Measurements from ENCODE around the gene BNIP2. TPM values are rescaled to one million over a fixed set of nuclear protein-coding genes. Genes with fewer than 3 reads are reported as not detected.

The BNIP2 gene
- total RNA-seq, 2 experiments from 2014 or later = 65.3 to 108 TPM

GRCh38 chr15:59632714-59633113 is 56.4 kb downstream of the BNIP2 start:
- TF ChIP-seq CTCF (conservative IDR thresholded peaks at IDR 0.05; ENCODE audit: low read length) = 0 out of 2 replicates have a peak, but pooled peaks have one; percentile 32
- no peak for TF ChIP-seq EZH2phosphoT487 (IDR thresholded peaks at IDR 0.05; ENCODE audit: borderline replicate concordance, low read depth, low read length)
- H3K4me1 ChIP-seq (ENCODE audit: insufficient read depth, low read length, poor library complexity, severe bottlenecking) = no peaks in the 10 kb centered on the region
- H3K4me3 ChIP-seq (ENCODE audit: low read depth, low read length, poor library complexity, severe bottlenecking) = no peak overlapping the region
- no peak overlapping the region for H2AFZ ChIP-seq (ENCODE audit: low read length)
- H4K20me1 ChIP-seq (ENCODE audit: insufficient read depth, low read length) = no peaks in the 10 kb centered on the region
- no peaks in the 10 kb centered on the region for H3K9me3 ChIP-seq (ENCODE audit: low read length)
- no peak overlapping the region for H3K4me2 ChIP-seq (ENCODE audit: low read length)
- CTCF ChIA-PET (ENCODE audit: unreplicated experiment) = no interaction called here
- H3K27ac ChIP-seq (ENCODE audit: low read depth, low read length, poor library complexity, severe bottlenecking) = no peak overlapping the region
- POLR2A ChIA-PET = interaction anchor here (1.5 kb wide), 1 partner anchor 13 kb away, joined by 3 read pairs; no protein-coding TSS in a partner anchor
- peaks cover 13% of the 10 kb centered on the region for H3K36me3 ChIP-seq (ENCODE audit: insufficient read depth, low read length)
- no peaks in the 10 kb centered on the region for H3K9me2 ChIP-seq (ENCODE audit: insufficient read depth, low read length)
- H3K79me2 ChIP-seq (ENCODE audit: insufficient read depth, low read depth, low read length) = no peaks in the 10 kb centered on the region
- no TSS peak for BruUV-seq (replicated peaks)
- intact Hi-C loops (cut with micrococcal nuclease; ENCODE audit: unreplicated experiment) = no loop called here
- no peak for DNase-seq (ENCODE audit: low spot score)

GRCh38 chr15:59622289-59622688 is 66.8 kb downstream of the BNIP2 start:
- CTCF ChIA-PET (ENCODE audit: unreplicated experiment) = no interaction called here
- intact Hi-C loops (cut with micrococcal nuclease; ENCODE audit: unreplicated experiment) = loop anchor here (2.0 kb wide), 1 partner anchor 89 kb away; no protein-coding TSS in a partner anchor
- no peak overlapping the region for H2AFZ ChIP-seq (ENCODE audit: low read length)

More at GRCh38 chr15:59622289-59622688, 66.8 kb downstream of the BNIP2 start:
- TF ChIP-seq EZH2phosphoT487 (IDR thresholded peaks at IDR 0.05; ENCODE audit: borderline replicate concordance, low read depth, low read length) (no peak), CTCF (conservative IDR thresholded peaks at IDR 0.05; ENCODE audit: low read length) (peak; percentile 69)
- Histone ChIP-seq H3K4me2 (ENCODE audit: low read length) (no peak overlapping the region), H3K9me3 (ENCODE audit: low read length) (no peaks in the 10 kb centered on the region), H3K4me1 (ENCODE audit: insufficient read depth, low read length, poor library complexity, severe bottlenecking) (no peaks in the 10 kb centered on the region), H3K79me2 (ENCODE audit: insufficient read depth, low read depth, low read length) (no peaks in the 10 kb centered on the region), H3K9me2 (ENCODE audit: insufficient read depth, low read length) (no peaks in the 10 kb centered on the region), H4K20me1 (ENCODE audit: insufficient read depth, low read length) (no peaks in the 10 kb centered on the region), H3K36me3 (ENCODE audit: insufficient read depth, low read length) (no peaks in the 10 kb centered on the region), H3K27ac (ENCODE audit: low read depth, low read length, poor library complexity, severe bottlenecking) (no peak overlapping the region), H3K4me3 (ENCODE audit: low read depth, low read length, poor library complexity, severe bottlenecking) (no peak overlapping the region)
- POLR2A ChIA-PET = interaction anchor here (0.6 kb wide), 2 partner anchors 31 to 807 kb away, joined by 3 to 4 read pairs; no protein-coding TSS in a partner anchor
- DNase-seq (ENCODE audit: low spot score) = peak; percentile 51
- no TSS peak for BruUV-seq (replicated peaks)
